DND-41 (cell line): ENCODE measurements around the gene MAST2.

Experiments
- EZH2 ChIP-seq: IDR thresholded peaks from 3 replicates; pipeline ENCODE4 v1.6.1; 2012; ENCODE audit warnings: borderline replicate concordance, low read depth, mild to moderate bottlenecking, moderate library complexity, low read length, inconsistent platforms; ENCODE audit not compliant: severe bottlenecking
- TF ChIP-seq, protein P1 (sequence below): IDR thresholded peaks from 2 replicates; pipeline ENCODE4 v1.5.1; 2012; ENCODE audit warnings: borderline replicate concordance, low read length, moderate library complexity, mild to moderate bottlenecking; ENCODE audit not compliant: poor library complexity, severe bottlenecking; ENCODE audit errors: extremely low read depth

DNA sequence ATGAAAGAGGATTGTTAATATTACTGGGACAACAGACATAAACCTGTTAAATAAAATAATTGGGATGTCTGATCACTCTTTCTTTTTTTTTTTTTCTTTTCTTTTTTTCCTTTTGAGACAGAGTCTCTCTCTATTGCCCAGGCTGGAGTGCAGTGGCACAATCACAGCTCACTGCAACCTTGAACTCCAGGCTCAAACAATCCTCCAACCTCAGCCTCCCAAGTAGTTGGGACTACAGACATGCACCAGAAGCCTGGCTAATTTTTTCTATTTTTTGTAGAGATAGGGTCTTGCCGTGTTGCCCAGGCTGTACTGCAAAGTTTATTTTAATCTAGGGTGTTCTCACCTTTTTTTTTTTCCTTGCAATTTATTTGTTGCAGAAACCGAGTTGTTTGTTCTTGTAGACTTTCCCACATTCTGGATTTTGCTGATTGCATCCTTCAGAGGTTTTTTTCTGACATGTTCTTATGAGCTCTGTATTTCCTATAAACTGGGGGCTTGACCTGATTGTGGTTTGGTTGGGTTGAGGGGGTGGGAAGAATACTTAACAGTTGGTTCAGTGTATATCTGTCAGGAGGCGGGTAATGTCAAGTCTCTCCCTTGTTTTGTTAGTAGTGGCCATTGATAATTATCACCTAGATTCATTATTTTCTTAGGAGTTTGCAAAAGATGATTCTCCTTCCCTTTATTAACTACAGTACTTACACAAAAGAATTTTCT, 125.2 kb downstream of the MAST2 start:
- TF ChIP-seq, protein P1, sequence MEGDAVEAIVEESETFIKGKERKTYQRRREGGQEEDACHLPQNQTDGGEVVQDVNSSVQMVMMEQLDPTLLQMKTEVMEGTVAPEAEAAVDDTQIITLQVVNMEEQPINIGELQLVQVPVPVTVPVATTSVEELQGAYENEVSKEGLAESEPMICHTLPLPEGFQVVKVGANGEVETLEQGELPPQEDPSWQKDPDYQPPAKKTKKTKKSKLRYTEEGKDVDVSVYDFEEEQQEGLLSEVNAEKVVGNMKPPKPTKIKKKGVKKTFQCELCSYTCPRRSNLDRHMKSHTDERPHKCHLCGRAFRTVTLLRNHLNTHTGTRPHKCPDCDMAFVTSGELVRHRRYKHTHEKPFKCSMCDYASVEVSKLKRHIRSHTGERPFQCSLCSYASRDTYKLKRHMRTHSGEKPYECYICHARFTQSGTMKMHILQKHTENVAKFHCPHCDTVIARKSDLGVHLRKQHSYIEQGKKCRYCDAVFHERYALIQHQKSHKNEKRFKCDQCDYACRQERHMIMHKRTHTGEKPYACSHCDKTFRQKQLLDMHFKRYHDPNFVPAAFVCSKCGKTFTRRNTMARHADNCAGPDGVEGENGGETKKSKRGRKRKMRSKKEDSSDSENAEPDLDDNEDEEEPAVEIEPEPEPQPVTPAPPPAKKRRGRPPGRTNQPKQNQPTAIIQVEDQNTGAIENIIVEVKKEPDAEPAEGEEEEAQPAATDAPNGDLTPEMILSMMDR = no peak
- no peak for TF ChIP-seq EZH2
